AG04449 (cell line): Measurements from ENCODE around the gene CCL13.

Experiments
- CTCF ChIA-PET: fragments of 350-600 bp; formaldehyde crosslinking; extraction: SDS; loops from one replicate; lab custom pipeline; 2021; ENCODE audit warnings: antibody characterized with exemption; lab: Yijun Ruan, JAX
- POLR2A ChIA-PET: fragments of 400-600, 350-600 bp; formaldehyde crosslinking; extraction: SDS; loops from one replicate; lab custom pipeline; 2020; ENCODE audit warnings: antibody characterized with exemption, inconsistent platforms; lab: Yijun Ruan, JAX
- DNase-seq: peaks from one replicate; pipeline ENCODE4 v3.0.0-alpha.2; 2010; ENCODE audit warnings: low read depth, low spot score
- H3K4me3 ChIP-seq: 2 replicates; pipeline ENCODE4 v1.5.1; 2011; ENCODE audit warnings: low read depth, mild to moderate bottlenecking, control low read depth, low read length
- TF ChIP-seq, protein P1 (sequence below): IDR thresholded peaks from one replicate; pipeline ENCODE4 v1.5.1; 2011; ENCODE audit warnings: mild to moderate bottlenecking, moderate library complexity, low read length, control low read depth, inconsistent platforms; ENCODE audit not compliant: insufficient read depth; ENCODE audit errors: missing control alignments

CCL13 gene

DNA sequence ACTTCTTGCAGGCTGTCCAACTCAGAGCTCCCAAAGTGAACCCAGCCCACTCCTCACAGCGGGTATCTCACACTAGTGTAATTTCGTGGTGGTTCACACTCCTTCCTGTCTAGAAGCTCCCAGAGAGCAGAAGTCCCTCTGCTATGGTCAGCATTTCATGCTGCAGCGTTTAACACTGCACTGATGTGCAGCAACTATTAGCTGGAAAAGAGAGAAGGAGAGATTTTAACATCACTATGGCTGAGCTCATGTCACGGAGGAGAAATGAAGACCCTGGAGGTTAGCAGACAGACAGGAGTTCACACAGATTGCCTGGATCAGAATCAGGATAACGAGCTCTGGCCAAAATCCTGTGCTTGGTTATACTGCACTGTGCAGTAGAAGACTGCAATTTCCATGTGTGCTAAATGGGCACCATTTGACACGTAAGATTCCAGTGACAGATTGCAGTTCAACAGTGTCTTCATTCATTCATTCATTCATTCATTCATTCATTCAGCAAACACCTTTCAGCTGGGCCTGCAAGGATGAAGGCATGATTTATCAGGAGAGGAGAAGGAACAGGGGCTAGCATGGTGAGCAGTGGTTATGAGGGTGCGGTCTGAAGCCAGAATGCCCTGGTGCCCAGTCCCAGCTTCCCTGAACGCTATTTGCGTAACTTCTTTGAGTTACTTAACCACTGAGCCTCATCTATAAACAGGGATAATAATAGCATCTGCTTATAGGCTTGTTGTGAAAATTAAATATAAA, 12.1 kb downstream of the CCL13 start:
- no peak for DNase-seq
- TF ChIP-seq, protein P1, sequence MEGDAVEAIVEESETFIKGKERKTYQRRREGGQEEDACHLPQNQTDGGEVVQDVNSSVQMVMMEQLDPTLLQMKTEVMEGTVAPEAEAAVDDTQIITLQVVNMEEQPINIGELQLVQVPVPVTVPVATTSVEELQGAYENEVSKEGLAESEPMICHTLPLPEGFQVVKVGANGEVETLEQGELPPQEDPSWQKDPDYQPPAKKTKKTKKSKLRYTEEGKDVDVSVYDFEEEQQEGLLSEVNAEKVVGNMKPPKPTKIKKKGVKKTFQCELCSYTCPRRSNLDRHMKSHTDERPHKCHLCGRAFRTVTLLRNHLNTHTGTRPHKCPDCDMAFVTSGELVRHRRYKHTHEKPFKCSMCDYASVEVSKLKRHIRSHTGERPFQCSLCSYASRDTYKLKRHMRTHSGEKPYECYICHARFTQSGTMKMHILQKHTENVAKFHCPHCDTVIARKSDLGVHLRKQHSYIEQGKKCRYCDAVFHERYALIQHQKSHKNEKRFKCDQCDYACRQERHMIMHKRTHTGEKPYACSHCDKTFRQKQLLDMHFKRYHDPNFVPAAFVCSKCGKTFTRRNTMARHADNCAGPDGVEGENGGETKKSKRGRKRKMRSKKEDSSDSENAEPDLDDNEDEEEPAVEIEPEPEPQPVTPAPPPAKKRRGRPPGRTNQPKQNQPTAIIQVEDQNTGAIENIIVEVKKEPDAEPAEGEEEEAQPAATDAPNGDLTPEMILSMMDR = no peak
- POLR2A ChIA-PET = no interaction called here
- CTCF ChIA-PET = interaction anchor here (0.6 to 2.4 kb wide), 5 partner anchors 7 to 752 kb away, joined by 3 to 13 read pairs (median 5); no protein-coding TSS in a partner anchor
- no peak overlapping the region for H3K4me3 ChIP-seq

DNA sequence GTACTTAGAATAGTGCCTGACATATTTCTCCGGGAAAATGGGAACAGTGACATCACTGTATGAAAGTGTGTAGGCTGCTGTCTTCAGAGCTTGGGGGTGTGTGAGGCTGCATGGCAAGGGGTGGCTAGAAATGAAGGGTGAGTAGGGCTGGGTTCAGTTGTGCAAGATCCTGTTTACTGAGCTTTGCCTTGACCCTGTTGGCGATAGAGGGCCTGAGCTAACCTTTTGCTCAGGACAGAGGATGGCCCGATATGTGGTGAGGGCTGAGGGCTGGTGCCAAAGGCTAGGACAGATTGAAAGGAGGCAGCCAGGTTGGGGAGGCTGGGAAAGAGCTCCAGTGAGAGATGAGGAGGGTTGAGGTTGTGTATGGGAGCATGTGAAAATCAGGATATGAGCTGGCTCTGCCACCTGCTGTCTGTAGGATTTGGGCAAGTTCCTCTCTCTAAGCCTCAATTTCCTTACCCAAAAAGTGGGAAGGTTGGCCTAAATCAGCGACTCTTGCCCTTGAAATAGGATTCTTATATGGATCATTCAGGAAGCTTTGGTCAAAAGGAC, 12.7 kb downstream of the CCL13 start:
- no peak overlapping the region for H3K4me3 ChIP-seq
- ChIA-PET CTCF (interaction anchor here (0.9 to 2.4 kb wide), 5 partner anchors 8 to 172 kb away, joined by 3 to 13 read pairs (median 6); no protein-coding TSS in a partner anchor), POLR2A (no interaction called here)
- TF ChIP-seq, protein P1 = no peak
- no peak for DNase-seq

DNA sequence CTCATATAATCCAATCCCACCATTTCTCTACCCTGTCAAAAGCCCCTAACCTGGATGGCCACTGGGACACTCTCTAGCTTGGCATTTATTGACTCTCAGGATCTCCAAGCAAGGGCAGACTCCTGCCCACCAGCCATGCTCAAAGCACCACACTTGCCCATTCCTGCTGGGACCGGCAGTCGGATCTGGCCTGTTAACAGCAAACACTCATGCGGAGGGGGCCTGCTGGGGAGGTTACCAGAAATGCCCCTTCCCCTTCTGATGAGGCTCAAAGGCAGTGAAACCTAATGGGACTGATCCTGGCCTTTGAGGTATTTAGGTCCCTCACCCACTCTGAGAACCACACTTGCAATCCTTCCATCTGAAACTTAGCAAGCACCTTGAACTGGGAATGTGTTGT, 13.3 kb downstream of the CCL13 start:
- ChIA-PET CTCF (interaction anchor here (0.9 to 2.4 kb wide), 5 partner anchors 9 to 172 kb away, joined by 3 to 13 read pairs (median 6); no protein-coding TSS in a partner anchor), POLR2A (no interaction called here)
- TF ChIP-seq, protein P1 = no peak
- no peak overlapping the region for H3K4me3 ChIP-seq
- no peak for DNase-seq

DNA sequence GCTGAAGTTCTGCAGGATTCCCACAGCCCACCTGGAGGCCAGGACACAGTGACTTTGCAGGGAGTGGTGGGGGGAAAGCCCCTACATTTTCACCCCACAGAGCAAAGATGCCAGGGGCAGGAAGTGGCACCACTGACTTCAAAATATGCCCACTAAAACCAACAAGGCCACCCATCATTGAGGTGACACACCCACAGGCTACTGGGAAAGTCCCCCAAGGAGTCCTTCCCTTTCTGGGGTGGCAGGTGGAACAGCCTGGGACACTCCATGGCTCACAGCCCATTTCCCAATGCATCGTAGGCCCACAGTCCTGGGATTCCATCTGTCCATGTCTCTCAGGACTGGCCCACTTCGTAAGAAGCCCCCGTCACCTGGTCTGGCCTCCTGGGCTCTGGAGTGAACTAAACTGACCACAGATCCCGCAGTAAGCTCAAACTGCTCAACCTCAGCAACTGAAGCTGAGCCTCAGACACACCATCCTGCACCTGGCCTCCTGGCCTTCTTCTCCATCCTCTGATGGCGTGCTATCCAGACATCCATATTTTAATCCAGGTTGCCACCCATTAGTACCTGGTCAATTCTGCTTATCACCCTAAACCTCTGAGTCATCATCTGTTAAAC, 14.2 kb downstream of the CCL13 start:
- POLR2A ChIA-PET = no interaction called here

DNA sequence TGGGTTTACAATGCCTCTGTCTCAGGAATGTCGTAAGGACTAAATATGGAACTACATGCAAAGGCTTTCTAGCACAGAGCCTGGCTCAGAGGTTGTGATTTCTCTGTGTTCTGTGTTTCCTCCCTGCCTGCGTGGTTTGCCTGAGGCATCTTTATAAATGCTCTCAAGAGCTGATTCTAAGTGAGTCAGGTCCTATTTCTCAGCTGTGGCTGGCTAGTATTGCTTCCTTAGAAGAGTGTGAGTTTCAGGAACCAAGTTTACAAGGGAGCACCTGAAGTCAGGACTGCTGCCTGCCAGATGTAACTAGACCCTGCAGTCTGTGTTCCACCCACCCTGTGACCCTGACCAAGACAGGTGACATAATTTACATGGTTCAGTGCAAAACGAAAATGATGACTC, 14.7 kb downstream of the CCL13 start:
- ChIA-PET POLR2A (no interaction called here), CTCF (interaction anchor here (0.6 to 4.3 kb wide), 3 partner anchors 10 to 174 kb away, joined by 3 to 36 read pairs (median 4); partner anchors contain the start of gene CCL1)
- TF ChIP-seq, protein P1 = no peak
- H3K4me3 ChIP-seq = no peak overlapping the region
- DNase-seq = no peak

More for the DNA sequence above, 14.2 kb downstream of the CCL13 start:
- TF ChIP-seq, protein P1 = no peak
- DNase-seq = no peak
- no peak overlapping the region for H3K4me3 ChIP-seq
- CTCF ChIA-PET = interaction anchor here (1.4 to 2.4 kb wide), 3 partner anchors 9 to 169 kb away, joined by 3 to 13 read pairs (median 6); no protein-coding TSS in a partner anchor
